K562 (cell line): Measurements from ENCODE around the gene ZNF691. TPM values are rescaled to one million over a fixed set of nuclear protein-coding genes. Genes with fewer than 3 reads are reported as not detected.

ENCODE experiments used
- CBX2 ChIP-seq: fragments of 200-600 bp; sonication (generic); IDR thresholded peaks from one replicate; pipeline ENCODE4 v1.6.1; 2012; ENCODE audit warnings: mild to moderate bottlenecking, low read length, inconsistent platforms; ENCODE audit not compliant: insufficient read depth, poor library complexity, severe bottlenecking
- CSDE1 ChIP-seq, 2 experiments: fragments of 450-650 bp; IDR thresholded peaks; 2 replicates each; pipeline ENCODE4 v1.6.1; 2016; ENCODE audit warnings: mild to moderate bottlenecking in 1 of 2
- EHMT2 ChIP-seq: fragments of 450-650 bp; IDR thresholded peaks from 2 replicates; pipeline ENCODE4 v1.6.1; 2018; ENCODE audit warnings: antibody characterized with exemption
- FOS ChIP-seq: IDR thresholded peaks from 3 replicates; pipeline ENCODE4 v1.6.1; 2011; ENCODE audit not compliant: insufficient read length; ENCODE audit errors: extremely low read depth
- FOSL1 ChIP-seq: fragments of 200-800 bp; sonication (Bioruptor generic); conservative IDR thresholded peaks from 2 replicates; pipeline ENCODE4 v1.6.1; 2016; ENCODE audit warnings: missing genetic modification characterization, missing compliant biosample characterization
- GATAD2A ChIP-seq: fragments of 450-650 bp; IDR thresholded peaks from 2 replicates; pipeline ENCODE4 v1.6.1; 2017
- HDAC8 ChIP-seq: fragments of 450-650 bp; IDR thresholded peaks from 2 replicates; pipeline ENCODE4 v1.6.1; 2016; ENCODE audit warnings: mild to moderate bottlenecking, missing genetic modification characterization, moderate library complexity, missing compliant biosample characterization
- KLF6 ChIP-seq: fragments of 250-450 bp; sonication (Bioruptor Pico); IDR thresholded peaks from 2 replicates; pipeline ENCODE4 v1.4.0; 2020; ENCODE audit warnings: mild to moderate bottlenecking, moderate library complexity, borderline replicate concordance
- POU5F1 ChIP-seq: fragments of 150-350 bp; IDR thresholded peaks from 2 replicates; pipeline ENCODE4 v1.6.1; 2014; ENCODE audit warnings: borderline replicate concordance, low read length, low read depth, mild to moderate bottlenecking; ENCODE audit not compliant: partially characterized antibody
- SRSF7 ChIP-seq: fragments of 200-400 bp; formaldehyde crosslinking; optimal IDR thresholded peaks from 2 replicates; pipeline ENCODE3; 2017; ENCODE audit warnings: mild to moderate bottlenecking, low read depth, low read length
- STAT5A ChIP-seq: IDR thresholded peaks from 2 replicates; pipeline ENCODE4 v1.6.1; 2012; ENCODE audit warnings: low read length, inconsistent platforms, borderline replicate concordance
- ZKSCAN8 ChIP-seq: fragments of 200-800 bp; sonication (Bioruptor generic); IDR thresholded peaks from 2 replicates; pipeline ENCODE4 v1.6.1; 2016; ENCODE audit warnings: missing genetic modification characterization, missing compliant biosample characterization
- polyA plus RNA-seq, 8 experiments: library from polyadenylated mRNA; depleted of rRNA in 4 of 8; stranded (reverse) in 5 of 8; unstranded in 3 of 8; fragments of >200 nt; fragmentation: Nextera tagmentation in 2 of 8; fragmentation: Illumina TruSeq in 1 of 8; extraction: Ambion mirVana in 2 of 8; extraction: Trizol in 1 of 8; gene quantifications; 2 replicates each; pipeline versions ENCODE4 v1.2.1 to v1.2.3, GENCODE V29; 2011 to 2014; ENCODE audit warnings: inconsistent platforms in 1 of 8, missing spikeins in 1 of 8
- total RNA-seq, 7 experiments: library from RNA; depleted of rRNA in 6 of 7; stranded (reverse); fragments of >200 nt in 6 of 7; fragmentation: Illumina TruSeq in 2 of 7; extraction: Trizol in 2 of 7; gene quantifications; 2 replicates each; pipeline versions ENCODE4 v1.2.1 to v1.2.3, GENCODE V29; 2011 to 2021; ENCODE audit warnings: low replicate concordance in 1 of 7
- TF ChIP-seq, protein P1 (sequence below): sonication (generic); formaldehyde crosslinking; IDR thresholded peaks from 2 replicates; pipeline ENCODE4 v1.8.0; 2022; ENCODE audit warnings: mild to moderate bottlenecking, missing genetic modification reagents
- TF ChIP-seq, protein P2 (sequence below): sonication (generic); formaldehyde crosslinking; IDR thresholded peaks from 2 replicates; pipeline ENCODE4 v1.8.0; 2022; ENCODE audit warnings: mild to moderate bottlenecking, missing genetic modification reagents
- TF ChIP-seq, protein P3 (sequence below): fragments of 450-650 bp; IDR thresholded peaks from 2 replicates; pipeline ENCODE4 v1.6.1; 2016; ENCODE audit warnings: low read depth, mild to moderate bottlenecking, moderate library complexity
- TF ChIP-seq, protein P4 (sequence below): fragments of 150-350 bp; conservative IDR thresholded peaks from 2 replicates; pipeline ENCODE4 v1.6.1; 2014; ENCODE audit warnings: low read length
- TF ChIP-seq, protein P5 (sequence below): fragments of 450-650 bp; IDR thresholded peaks from 2 replicates; pipeline ENCODE4 v1.6.1; 2018; ENCODE audit warnings: mild to moderate bottlenecking, low read depth; ENCODE audit not compliant: partially characterized antibody
- TF ChIP-seq, protein P6 (sequence below): sonication (generic); formaldehyde crosslinking; IDR thresholded peaks from 2 replicates; pipeline ENCODE4 v1.8.0; 2022; ENCODE audit warnings: missing genetic modification reagents, mild to moderate bottlenecking, moderate library complexity, borderline replicate concordance

The ZNF691 gene
- total and polyA plus RNA-seq, 9 of the 15 experiments (the other 6 are each of a cell fraction or from before 2014, with no cell fraction given) = 10.7 to 30.4 (median 14.8) TPM

DNA sequence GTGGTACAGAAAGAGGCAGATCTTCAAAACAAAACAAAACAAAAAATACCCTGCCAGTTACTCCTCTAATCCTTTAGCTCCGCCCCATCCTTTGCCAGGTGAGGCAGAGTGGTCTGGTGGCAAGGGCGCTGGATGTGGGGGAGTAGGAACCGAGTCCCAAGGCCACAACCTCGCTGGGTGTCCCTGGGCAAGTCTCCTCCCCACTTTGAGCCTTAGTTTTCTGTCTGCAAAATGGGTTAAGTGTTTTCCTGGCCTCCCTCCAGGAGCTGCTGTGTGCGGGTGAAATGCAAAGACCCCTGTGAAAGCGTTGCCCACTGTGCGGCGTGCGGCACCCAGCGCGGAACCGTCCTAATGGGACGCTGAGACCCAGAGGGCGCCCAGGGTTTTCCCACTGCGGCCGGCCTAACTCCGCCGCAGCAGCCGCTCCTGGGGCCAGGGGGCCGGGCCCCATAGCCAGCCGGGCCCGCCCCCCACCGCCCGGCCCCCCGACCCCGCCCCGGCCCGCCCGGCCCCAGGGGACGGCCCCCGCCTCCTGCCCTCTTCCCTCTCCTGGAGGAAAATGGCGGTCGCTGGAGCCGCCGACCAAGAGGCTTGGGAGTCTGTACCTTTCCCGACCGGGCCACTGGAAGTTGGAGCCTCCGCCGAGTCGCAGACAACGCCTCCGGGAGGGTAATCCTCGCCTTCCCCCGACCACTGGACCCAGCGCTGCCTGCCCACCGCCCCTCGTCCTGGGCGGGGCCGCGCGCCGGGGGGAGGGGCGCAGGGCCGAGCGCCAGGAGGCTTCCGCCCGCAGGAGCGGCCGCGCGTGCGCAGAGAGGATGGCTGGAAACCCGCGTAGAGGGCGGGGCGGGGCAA, 29.6 kb upstream of the ZNF691 start, which contains the start of the genes ERMAP and SVBP (continued):
- TF ChIP-seq, protein P1, sequence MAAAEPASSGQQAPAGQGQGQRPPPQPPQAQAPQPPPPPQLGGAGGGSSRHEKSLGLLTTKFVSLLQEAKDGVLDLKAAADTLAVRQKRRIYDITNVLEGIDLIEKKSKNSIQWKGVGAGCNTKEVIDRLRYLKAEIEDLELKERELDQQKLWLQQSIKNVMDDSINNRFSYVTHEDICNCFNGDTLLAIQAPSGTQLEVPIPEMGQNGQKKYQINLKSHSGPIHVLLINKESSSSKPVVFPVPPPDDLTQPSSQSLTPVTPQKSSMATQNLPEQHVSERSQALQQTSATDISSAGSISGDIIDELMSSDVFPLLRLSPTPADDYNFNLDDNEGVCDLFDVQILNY (CRISPR knock-in tag) = no peak
- TF ChIP-seq EHMT2 = no peak
- TF ChIP-seq, protein P2, sequence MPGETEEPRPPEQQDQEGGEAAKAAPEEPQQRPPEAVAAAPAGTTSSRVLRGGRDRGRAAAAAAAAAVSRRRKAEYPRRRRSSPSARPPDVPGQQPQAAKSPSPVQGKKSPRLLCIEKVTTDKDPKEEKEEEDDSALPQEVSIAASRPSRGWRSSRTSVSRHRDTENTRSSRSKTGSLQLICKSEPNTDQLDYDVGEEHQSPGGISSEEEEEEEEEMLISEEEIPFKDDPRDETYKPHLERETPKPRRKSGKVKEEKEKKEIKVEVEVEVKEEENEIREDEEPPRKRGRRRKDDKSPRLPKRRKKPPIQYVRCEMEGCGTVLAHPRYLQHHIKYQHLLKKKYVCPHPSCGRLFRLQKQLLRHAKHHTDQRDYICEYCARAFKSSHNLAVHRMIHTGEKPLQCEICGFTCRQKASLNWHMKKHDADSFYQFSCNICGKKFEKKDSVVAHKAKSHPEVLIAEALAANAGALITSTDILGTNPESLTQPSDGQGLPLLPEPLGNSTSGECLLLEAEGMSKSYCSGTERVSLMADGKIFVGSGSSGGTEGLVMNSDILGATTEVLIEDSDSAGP (CRISPR knock-in tag) = no peak
- TF ChIP-seq, protein P3, sequence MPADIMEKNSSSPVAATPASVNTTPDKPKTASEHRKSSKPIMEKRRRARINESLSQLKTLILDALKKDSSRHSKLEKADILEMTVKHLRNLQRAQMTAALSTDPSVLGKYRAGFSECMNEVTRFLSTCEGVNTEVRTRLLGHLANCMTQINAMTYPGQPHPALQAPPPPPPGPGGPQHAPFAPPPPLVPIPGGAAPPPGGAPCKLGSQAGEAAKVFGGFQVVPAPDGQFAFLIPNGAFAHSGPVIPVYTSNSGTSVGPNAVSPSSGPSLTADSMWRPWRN = no peak
- no peak for TF ChIP-seq FOS
- no peak for TF ChIP-seq ZKSCAN8 (CRISPR knock-in tag)
- TF ChIP-seq STAT5A = no peak
- no peak for TF ChIP-seq FOSL1
- TF ChIP-seq, protein P4, sequence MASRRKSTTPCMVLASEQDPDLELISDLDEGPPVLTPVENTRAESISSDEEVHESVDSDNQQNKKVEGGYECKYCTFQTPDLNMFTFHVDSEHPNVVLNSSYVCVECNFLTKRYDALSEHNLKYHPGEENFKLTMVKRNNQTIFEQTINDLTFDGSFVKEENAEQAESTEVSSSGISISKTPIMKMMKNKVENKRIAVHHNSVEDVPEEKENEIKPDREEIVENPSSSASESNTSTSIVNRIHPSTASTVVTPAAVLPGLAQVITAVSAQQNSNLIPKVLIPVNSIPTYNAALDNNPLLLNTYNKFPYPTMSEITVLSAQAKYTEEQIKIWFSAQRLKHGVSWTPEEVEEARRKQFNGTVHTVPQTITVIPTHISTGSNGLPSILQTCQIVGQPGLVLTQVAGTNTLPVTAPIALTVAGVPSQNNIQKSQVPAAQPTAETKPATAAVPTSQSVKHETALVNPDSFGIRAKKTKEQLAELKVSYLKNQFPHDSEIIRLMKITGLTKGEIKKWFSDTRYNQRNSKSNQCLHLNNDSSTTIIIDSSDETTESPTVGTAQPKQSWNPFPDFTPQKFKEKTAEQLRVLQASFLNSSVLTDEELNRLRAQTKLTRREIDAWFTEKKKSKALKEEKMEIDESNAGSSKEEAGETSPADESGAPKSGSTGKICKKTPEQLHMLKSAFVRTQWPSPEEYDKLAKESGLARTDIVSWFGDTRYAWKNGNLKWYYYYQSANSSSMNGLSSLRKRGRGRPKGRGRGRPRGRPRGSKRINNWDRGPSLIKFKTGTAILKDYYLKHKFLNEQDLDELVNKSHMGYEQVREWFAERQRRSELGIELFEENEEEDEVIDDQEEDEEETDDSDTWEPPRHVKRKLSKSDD = 0 out of 2 replicates have a peak, but pooled peaks have one; percentile 37
- no peak for TF ChIP-seq KLF6 (CRISPR knock-in tag)
- TF ChIP-seq, protein P5, sequence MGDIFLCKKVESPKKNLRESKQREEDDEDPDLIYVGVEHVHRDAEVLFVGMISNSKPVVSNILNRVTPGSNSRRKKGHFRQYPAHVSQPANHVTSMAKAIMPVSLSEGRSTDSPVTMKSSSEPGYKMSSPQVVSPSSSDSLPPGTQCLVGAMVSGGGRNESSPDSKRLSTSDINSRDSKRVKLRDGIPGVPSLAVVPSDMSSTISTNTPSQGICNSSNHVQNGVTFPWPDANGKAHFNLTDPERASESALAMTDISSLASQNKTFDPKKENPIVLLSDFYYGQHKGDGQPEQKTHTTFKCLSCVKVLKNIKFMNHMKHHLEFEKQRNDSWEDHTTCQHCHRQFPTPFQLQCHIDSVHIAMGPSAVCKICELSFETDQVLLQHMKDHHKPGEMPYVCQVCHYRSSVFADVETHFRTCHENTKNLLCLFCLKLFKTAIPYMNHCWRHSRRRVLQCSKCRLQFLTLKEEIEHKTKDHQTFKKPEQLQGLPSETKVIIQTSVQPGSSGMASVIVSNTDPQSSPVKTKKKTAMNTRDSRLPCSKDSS = no peak
- no peak for TF ChIP-seq SRSF7
- no peak for TF ChIP-seq HDAC8 (tag)
- TF ChIP-seq CSDE1 (IDR thresholded peaks at IDR 0.05) = no peak
- TF ChIP-seq CBX2 = no peak
- no peak for TF ChIP-seq GATAD2A
- TF ChIP-seq, protein P6, sequence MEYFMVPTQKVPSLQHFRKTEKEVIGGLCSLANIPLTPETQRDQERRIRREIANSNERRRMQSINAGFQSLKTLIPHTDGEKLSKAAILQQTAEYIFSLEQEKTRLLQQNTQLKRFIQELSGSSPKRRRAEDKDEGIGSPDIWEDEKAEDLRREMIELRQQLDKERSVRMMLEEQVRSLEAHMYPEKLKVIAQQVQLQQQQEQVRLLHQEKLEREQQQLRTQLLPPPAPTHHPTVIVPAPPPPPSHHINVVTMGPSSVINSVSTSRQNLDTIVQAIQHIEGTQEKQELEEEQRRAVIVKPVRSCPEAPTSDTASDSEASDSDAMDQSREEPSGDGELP (CRISPR knock-in tag) = peak; percentile 50
- TF ChIP-seq POU5F1 = no peak
